Keratinocyte (primary cell): Measurements from ENCODE around the gene ACOT13.

Source experiments
- EZH2 ChIP-seq: IDR thresholded peaks from one replicate; pipeline ENCODE4 v1.6.1; 2012; ENCODE audit warnings: inconsistent platforms, mild to moderate bottlenecking, low read length, moderate library complexity
- TF ChIP-seq, protein P1 (sequence below), 3 experiments: IDR thresholded peaks in 1 of 3; conservative IDR thresholded peaks in 1 of 3; optimal IDR thresholded peaks in 1 of 3; 2 replicates in 2 of 3; 3 replicates in 1 of 3; pipeline versions ENCODE3 to v1.5.1; 2011; ENCODE audit warnings: low read length in 3 of 3, mild to moderate bottlenecking in 3 of 3, moderate library complexity in 2 of 3, control low read depth in 1 of 3, inconsistent platforms in 1 of 3; ENCODE audit not compliant: insufficient read depth in 2 of 3; ENCODE audit errors: extremely low read depth in 1 of 3

DNA sequence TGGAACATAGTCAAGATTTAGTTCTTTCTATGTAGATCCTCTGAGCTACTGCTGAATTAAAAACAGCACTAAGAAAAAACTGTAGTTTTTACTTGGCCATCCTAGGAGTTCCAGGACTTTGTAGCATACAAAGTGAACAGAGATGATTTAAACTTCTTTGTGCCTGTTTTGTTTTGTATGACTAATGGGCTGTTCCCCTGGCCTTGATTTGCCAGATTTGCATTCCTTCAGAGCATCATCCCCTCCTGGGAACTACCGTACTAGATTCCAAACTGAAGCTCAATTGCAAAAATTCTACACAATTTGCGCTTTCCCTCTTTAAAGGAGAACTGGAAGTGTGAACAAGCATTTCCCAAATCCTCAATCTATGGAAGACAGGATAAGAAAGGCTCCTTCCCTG lies 23.1 kb downstream of the ACOT13 start:
- TF ChIP-seq, protein P1, sequence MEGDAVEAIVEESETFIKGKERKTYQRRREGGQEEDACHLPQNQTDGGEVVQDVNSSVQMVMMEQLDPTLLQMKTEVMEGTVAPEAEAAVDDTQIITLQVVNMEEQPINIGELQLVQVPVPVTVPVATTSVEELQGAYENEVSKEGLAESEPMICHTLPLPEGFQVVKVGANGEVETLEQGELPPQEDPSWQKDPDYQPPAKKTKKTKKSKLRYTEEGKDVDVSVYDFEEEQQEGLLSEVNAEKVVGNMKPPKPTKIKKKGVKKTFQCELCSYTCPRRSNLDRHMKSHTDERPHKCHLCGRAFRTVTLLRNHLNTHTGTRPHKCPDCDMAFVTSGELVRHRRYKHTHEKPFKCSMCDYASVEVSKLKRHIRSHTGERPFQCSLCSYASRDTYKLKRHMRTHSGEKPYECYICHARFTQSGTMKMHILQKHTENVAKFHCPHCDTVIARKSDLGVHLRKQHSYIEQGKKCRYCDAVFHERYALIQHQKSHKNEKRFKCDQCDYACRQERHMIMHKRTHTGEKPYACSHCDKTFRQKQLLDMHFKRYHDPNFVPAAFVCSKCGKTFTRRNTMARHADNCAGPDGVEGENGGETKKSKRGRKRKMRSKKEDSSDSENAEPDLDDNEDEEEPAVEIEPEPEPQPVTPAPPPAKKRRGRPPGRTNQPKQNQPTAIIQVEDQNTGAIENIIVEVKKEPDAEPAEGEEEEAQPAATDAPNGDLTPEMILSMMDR (optimal IDR thresholded peaks at IDR 0.05 in 1 of 3, IDR thresholded peaks at IDR 0.05 in 1 of 3, conservative IDR thresholded peaks at IDR 0.05 in 1 of 3; ENCODE audit: extremely low read depth in 1 of 3, insufficient read depth in 2 of 3, low read length in 3 of 3), result no peak
- TF ChIP-seq EZH2, result no peak
